GM10248 (cell line): ENCODE data around the gene NKAIN2.

Source experiments
- CTCF ChIA-PET: fragments of 300-600 bp; sonication (Branson Sonifier 250); formaldehyde crosslinking; extraction: SDS; loops from one replicate; lab custom pipeline; 2021; ENCODE audit warnings: antibody characterized with exemption; lab: Yijun Ruan, JAX
- POLR2A ChIA-PET: fragments of 350-650 bp; sonication (Branson Sonifier 250); formaldehyde crosslinking; extraction: SDS; loops from one replicate; lab custom pipeline; 2020; ENCODE audit warnings: antibody characterized with exemption; lab: Yijun Ruan, JAX
- DNase-seq: peaks from one replicate; pipeline ENCODE4 v3.0.0; 2012; ENCODE audit errors: extremely low spot score
- TF ChIP-seq, protein P1 (sequence below): IDR thresholded peaks from 2 replicates; pipeline ENCODE4 v1.5.1; 2012; ENCODE audit warnings: mild to moderate bottlenecking, low read depth; ENCODE audit errors: extremely low read depth, missing control alignments, control extremely low read depth

NKAIN2 gene

GRCh38 chr6:124748778-124749177 is 945.1 kb downstream of the NKAIN2 start:
- ChIA-PET POLR2A (no interaction called here), CTCF (interaction anchor here (2.1 kb wide), 1 partner anchor 10 kb away, joined by 5 read pairs; no protein-coding TSS in a partner anchor)
- no peak for DNase-seq
- TF ChIP-seq, protein P1, sequence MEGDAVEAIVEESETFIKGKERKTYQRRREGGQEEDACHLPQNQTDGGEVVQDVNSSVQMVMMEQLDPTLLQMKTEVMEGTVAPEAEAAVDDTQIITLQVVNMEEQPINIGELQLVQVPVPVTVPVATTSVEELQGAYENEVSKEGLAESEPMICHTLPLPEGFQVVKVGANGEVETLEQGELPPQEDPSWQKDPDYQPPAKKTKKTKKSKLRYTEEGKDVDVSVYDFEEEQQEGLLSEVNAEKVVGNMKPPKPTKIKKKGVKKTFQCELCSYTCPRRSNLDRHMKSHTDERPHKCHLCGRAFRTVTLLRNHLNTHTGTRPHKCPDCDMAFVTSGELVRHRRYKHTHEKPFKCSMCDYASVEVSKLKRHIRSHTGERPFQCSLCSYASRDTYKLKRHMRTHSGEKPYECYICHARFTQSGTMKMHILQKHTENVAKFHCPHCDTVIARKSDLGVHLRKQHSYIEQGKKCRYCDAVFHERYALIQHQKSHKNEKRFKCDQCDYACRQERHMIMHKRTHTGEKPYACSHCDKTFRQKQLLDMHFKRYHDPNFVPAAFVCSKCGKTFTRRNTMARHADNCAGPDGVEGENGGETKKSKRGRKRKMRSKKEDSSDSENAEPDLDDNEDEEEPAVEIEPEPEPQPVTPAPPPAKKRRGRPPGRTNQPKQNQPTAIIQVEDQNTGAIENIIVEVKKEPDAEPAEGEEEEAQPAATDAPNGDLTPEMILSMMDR = no peak

GRCh38 chr6:124753001-124753400 is 949.3 kb downstream of the NKAIN2 start:
- TF ChIP-seq, protein P1 = no peak
- ChIA-PET CTCF (no interaction called here), POLR2A (no interaction called here)
- no peak for DNase-seq

DNA sequence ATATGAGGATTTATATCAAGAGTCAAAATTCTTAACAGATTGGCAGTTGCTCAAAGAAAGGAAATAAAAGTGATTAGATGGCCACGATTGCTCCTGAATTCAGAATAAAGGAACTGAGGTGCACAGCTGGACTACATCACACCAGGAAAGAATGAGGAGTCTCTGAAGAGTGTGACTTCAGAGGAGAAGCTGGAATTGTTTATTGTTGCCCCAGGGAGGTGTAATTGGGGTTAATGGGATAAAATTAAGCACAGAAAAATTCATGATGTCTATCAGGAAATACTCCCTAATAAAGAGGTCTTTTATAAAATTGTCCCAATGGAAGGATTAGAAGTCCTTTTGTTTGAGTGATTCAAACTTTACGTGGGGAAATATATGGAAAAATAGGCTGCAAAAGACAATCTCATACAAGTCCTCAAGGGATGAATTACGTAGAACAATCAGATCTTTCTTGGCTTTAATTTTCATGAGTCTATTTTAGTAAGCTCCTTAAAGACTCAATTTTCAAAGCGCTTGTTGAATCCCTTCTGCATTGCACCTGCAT is 950.0 kb downstream of the NKAIN2 start:
- ChIA-PET POLR2A (no interaction called here), CTCF (no interaction called here)
- no peak for DNase-seq
- TF ChIP-seq, protein P1 = no peak

GRCh38 chr6:124755321-124755720 is 951.7 kb downstream of the NKAIN2 start:
- TF ChIP-seq, protein P1 = no peak
- DNase-seq = no peak
- CTCF ChIA-PET = no interaction called here
- POLR2A ChIA-PET = no interaction called here

GRCh38 chr6:124757560-124757959 is 953.9 kb downstream of the NKAIN2 start:
- CTCF ChIA-PET = no interaction called here
- POLR2A ChIA-PET = no interaction called here
- DNase-seq = no peak
- TF ChIP-seq, protein P1 = no peak

DNA sequence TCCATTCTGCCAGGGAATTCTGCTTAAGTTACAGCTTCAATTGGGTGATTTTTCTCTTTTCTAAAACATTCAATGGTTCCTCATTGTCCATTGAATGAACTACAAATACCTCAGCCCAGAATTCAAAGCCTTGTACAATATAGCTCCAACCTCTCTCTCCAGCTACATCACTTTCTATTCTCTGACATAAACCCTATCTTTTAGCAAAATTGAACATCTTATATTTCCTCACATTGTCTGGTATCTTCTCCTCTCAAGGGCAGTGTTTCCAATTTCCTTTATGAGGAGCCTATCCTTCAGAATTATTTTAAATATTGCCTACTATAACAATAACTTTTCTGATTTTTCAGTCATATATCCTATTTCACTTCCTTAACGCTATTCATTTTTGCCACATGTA is 955.0 kb downstream of the NKAIN2 start:
- ChIA-PET POLR2A (no interaction called here), CTCF (no interaction called here)
- TF ChIP-seq, protein P1 = no peak
- no peak for DNase-seq
